Measurements from ENCODE around the gene HDAC9. TPM values are rescaled to one million over a fixed set of nuclear protein-coding genes. Genes with fewer than 3 reads are reported as not detected.

Gene HDAC9
- polyA plus RNA-seq, 1 of the 3 experiments (the other 2 are of a cell fraction) = 11.6 TPM

GRCh38 chr7:18624459-18624858 lies 128.9 kb downstream of the HDAC9 start:
- Histone ChIP-seq H3K9me2 (no peaks in the 10 kb centered on the region), H3K9ac (no peak overlapping the region), H3K4me1 (ENCODE audit: control insufficient read depth in 1 of 2, insufficient read depth in 2 of 2, low read depth in 1 of 2, low read length in 1 of 2) (peaks cover 0 to 10% of the 10 kb centered on the region in 2 experiments; a peak in 2 of 4 replicates), H3K4me3 (ENCODE audit: low read depth in 2 of 2, low read length in 1 of 2) (no peak overlapping the region), H3K36me3 (replicated peaks in 1 of 2; ENCODE audit: control insufficient read depth in 1 of 2, insufficient read depth in 2 of 2, low read length in 1 of 2) (peaks cover 68 to 79% of the 10 kb centered on the region in 2 experiments), H3K27ac (ENCODE audit: low read depth in 2 of 2, low read length in 1 of 2) (peak overlapping the region in 1 of 2 experiments; percentile 20; a peak in 1 of 4 replicates), H3K79me2 (ENCODE audit: insufficient read depth) (no peaks in the 10 kb centered on the region; the same call in 1 of the 2 replicates), H3F3A (replicated peaks; ENCODE audit: insufficient read depth) (peaks cover 4% of the 10 kb centered on the region), H3K9me3 (no peaks in the 10 kb centered on the region), H3K4me2 (no peak overlapping the region), H3K27me3 (ENCODE audit: insufficient read depth) (no peaks in the 10 kb centered on the region), H2AFZ (ENCODE audit: low read depth) (no peak overlapping the region), H4K20me1 (ENCODE audit: insufficient read depth) (no peaks in the 10 kb centered on the region)
- ChIA-PET POLR2A (no interaction called here), CTCF (interaction anchor here (1.3 to 2.6 kb wide), 2 partner anchors 19 to 42 kb away, joined by 3 to 9 read pairs; no protein-coding TSS in a partner anchor)
- WGBS (ENCODE audit: low lambda C conversion rate) = 55% methylated on average over 1 of the region's 1 CpG
- TF ChIP-seq MAX (IDR thresholded peaks at IDR 0.05; ENCODE audit: low read depth) = no peak
- no peak for TF ChIP-seq SMC3 (IDR thresholded peaks at IDR 0.05; ENCODE audit: low read depth, low read length)
- TF ChIP-seq RFX5 (IDR thresholded peaks at IDR 0.05; ENCODE audit: low read length) = no peak
- TF ChIP-seq PBX3 (IDR thresholded peaks at IDR 0.05) = no peak
- no peak for TF ChIP-seq USF2 (IDR thresholded peaks at IDR 0.05; ENCODE audit: borderline replicate concordance, low read depth, low read length)
- no peak for TF ChIP-seq IRF3 (IDR thresholded peaks at IDR 0.05; ENCODE audit: low read depth, low read length)
- no peak for TF ChIP-seq RXRA (IDR thresholded peaks at IDR 0.05; ENCODE audit: borderline replicate concordance, low read depth)
- no peak for TF ChIP-seq USF1 (IDR thresholded peaks at IDR 0.05; ENCODE audit: borderline replicate concordance, low read depth)
- TF ChIP-seq NRF1 (IDR thresholded peaks at IDR 0.05; ENCODE audit: low read depth, low read length) = no peak
- no peak for TF ChIP-seq TCF12 (IDR thresholded peaks at IDR 0.05)
- TF ChIP-seq EZH2phosphoT487 (IDR thresholded peaks at IDR 0.05; ENCODE audit: borderline replicate concordance, low read depth) = no peak
- no peak for DNase-seq

GRCh38 chr7:18626086-18626485 lies 130.5 kb downstream of the HDAC9 start:
- no peaks in the 10 kb centered on the region for H4K20me1 ChIP-seq (ENCODE audit: insufficient read depth)
- ChIA-PET CTCF (interaction anchor here (0.7 to 2.6 kb wide), 5 partner anchors 17 to 273 kb away, joined by 3 to 10 read pairs (median 5); no protein-coding TSS in a partner anchor), POLR2A (no interaction called here)
- H3K9me2 ChIP-seq = no peaks in the 10 kb centered on the region
- peaks cover 68 to 80% of the 10 kb centered on the region in 2 experiments for H3K36me3 ChIP-seq (replicated peaks in 1 of 2; ENCODE audit: control insufficient read depth in 1 of 2, insufficient read depth in 2 of 2, low read length in 1 of 2)
- H3F3A ChIP-seq (replicated peaks; ENCODE audit: insufficient read depth) = peaks cover 4% of the 10 kb centered on the region
- DNase-seq = no peak
- no peaks in the 10 kb centered on the region for H3K9me3 ChIP-seq
- no peak overlapping the region for H3K27ac ChIP-seq (ENCODE audit: low read depth in 2 of 2, low read length in 1 of 2)
- peaks cover 0 to 10% of the 10 kb centered on the region in 2 experiments; a peak in 2 of 4 replicates for H3K4me1 ChIP-seq (ENCODE audit: control insufficient read depth in 1 of 2, insufficient read depth in 2 of 2, low read depth in 1 of 2, low read length in 1 of 2)
- no peaks in the 10 kb centered on the region; the same call in 1 of the 2 replicates for H3K79me2 ChIP-seq (ENCODE audit: insufficient read depth)
- no peak overlapping the region for H2AFZ ChIP-seq (ENCODE audit: low read depth)
- no peak overlapping the region for H3K4me2 ChIP-seq
- H3K9ac ChIP-seq = no peak overlapping the region
- no peak overlapping the region for H3K4me3 ChIP-seq (ENCODE audit: low read depth in 2 of 2, low read length in 1 of 2)
- no peaks in the 10 kb centered on the region for H3K27me3 ChIP-seq (ENCODE audit: insufficient read depth)
- TF ChIP-seq RXRA (IDR thresholded peaks at IDR 0.05; ENCODE audit: borderline replicate concordance, low read depth) = no peak
- no peak for TF ChIP-seq ELF1 (IDR thresholded peaks at IDR 0.05)
- TF ChIP-seq PBX3 (IDR thresholded peaks at IDR 0.05) = no peak
- TF ChIP-seq TAF1 (IDR thresholded peaks at IDR 0.05; ENCODE audit: borderline replicate concordance, low read depth, low read length) = no peak
- no peak for TF ChIP-seq MXI1 (IDR thresholded peaks at IDR 0.05; ENCODE audit: low read depth, low read length)
- no peak for TF ChIP-seq MEF2A (IDR thresholded peaks at IDR 0.05; ENCODE audit: borderline replicate concordance, low read depth)
- no peak for TF ChIP-seq RAD21 (IDR thresholded peaks at IDR 0.05; ENCODE audit: low read length)
- no peak for TF ChIP-seq GABPA (IDR thresholded peaks at IDR 0.05; ENCODE audit: low read depth)
- TF ChIP-seq CHD2 (IDR thresholded peaks at IDR 0.05; ENCODE audit: low read length, partially characterized antibody) = no peak
- no peak for TF ChIP-seq EZH2phosphoT487 (IDR thresholded peaks at IDR 0.05; ENCODE audit: borderline replicate concordance, low read depth)
- no peak for TF ChIP-seq TEAD4 (IDR thresholded peaks at IDR 0.05; ENCODE audit: borderline replicate concordance, insufficient read depth)
- no peak for TF ChIP-seq EP300 (IDR thresholded peaks at IDR 0.05; ENCODE audit: borderline replicate concordance in 1 of 2, low read depth in 1 of 2, low read length in 1 of 2)
- TF ChIP-seq USF2 (IDR thresholded peaks at IDR 0.05; ENCODE audit: borderline replicate concordance, low read depth, low read length) = no peak
- no peak for TF ChIP-seq FOSL2 (IDR thresholded peaks at IDR 0.05; ENCODE audit: borderline replicate concordance, low read depth)
- TF ChIP-seq RFX5 (IDR thresholded peaks at IDR 0.05; ENCODE audit: low read length) = no peak
- no peak for TF ChIP-seq YY1 (IDR thresholded peaks at IDR 0.05; ENCODE audit: low read depth)

All from SK-N-SH (cell line).